RWPE2 (cell line): ENCODE data around the gene SYN1.
A peak's percentile ranks its signal among the peaks of the same experiment; 100 is the strongest.

Source experiments
- ATAC-seq: fragments of 200-7000 bp; cut with Tn5 transposase; 3 replicates; pipeline ENCODE4 v1.9.1; 2021; ENCODE audit warnings: low read depth
- DNase-seq: peaks from one replicate; pipeline ENCODE4 v3.0.0-alpha.2; 2020; ENCODE audit warnings: low spot score
- H3K27ac ChIP-seq: fragments of 450-650 bp; 2 replicates; pipeline ENCODE4 v1.5.1; 2017; ENCODE audit warnings: mild to moderate bottlenecking; ENCODE audit not compliant: poor library complexity, severe bottlenecking
- H3K27me3 ChIP-seq: fragments of 250-450 bp; sonication (Bioruptor Pico); 2 replicates; pipeline ENCODE4 v1.5.1; 2021; ENCODE audit warnings: mild to moderate bottlenecking, moderate library complexity; ENCODE audit not compliant: insufficient read depth, poor library complexity, severe bottlenecking
- H3K36me3 ChIP-seq: fragments of 250-450 bp; sonication (Bioruptor Pico); 2 replicates; pipeline ENCODE4 v1.5.1; 2020; ENCODE audit warnings: low read depth, mild to moderate bottlenecking, moderate library complexity
- H3K4me1 ChIP-seq: fragments of 250-450 bp; sonication (Bioruptor Pico); 2 replicates; pipeline ENCODE4 v1.5.1; 2021; ENCODE audit warnings: mild to moderate bottlenecking, moderate library complexity; ENCODE audit not compliant: insufficient read depth, poor library complexity, severe bottlenecking
- H3K4me3 ChIP-seq: fragments of 250-450 bp; sonication (Bioruptor Pico); 2 replicates; pipeline ENCODE4 v1.5.1; 2021; ENCODE audit warnings: mild to moderate bottlenecking, moderate library complexity; ENCODE audit not compliant: severe bottlenecking
- H3K9me3 ChIP-seq: fragments of 250-450 bp; sonication (Bioruptor Pico); 2 replicates; pipeline ENCODE4 v1.5.1; 2021; ENCODE audit warnings: mild to moderate bottlenecking, moderate library complexity; ENCODE audit not compliant: severe bottlenecking
- TF ChIP-seq, protein P1 (sequence below): fragments of 450-650 bp; IDR thresholded peaks from one replicate; pipeline ENCODE4 v1.5.1; 2017; ENCODE audit warnings: mild to moderate bottlenecking, moderate library complexity; ENCODE audit not compliant: poor library complexity, severe bottlenecking

The SYN1 gene

DNA sequence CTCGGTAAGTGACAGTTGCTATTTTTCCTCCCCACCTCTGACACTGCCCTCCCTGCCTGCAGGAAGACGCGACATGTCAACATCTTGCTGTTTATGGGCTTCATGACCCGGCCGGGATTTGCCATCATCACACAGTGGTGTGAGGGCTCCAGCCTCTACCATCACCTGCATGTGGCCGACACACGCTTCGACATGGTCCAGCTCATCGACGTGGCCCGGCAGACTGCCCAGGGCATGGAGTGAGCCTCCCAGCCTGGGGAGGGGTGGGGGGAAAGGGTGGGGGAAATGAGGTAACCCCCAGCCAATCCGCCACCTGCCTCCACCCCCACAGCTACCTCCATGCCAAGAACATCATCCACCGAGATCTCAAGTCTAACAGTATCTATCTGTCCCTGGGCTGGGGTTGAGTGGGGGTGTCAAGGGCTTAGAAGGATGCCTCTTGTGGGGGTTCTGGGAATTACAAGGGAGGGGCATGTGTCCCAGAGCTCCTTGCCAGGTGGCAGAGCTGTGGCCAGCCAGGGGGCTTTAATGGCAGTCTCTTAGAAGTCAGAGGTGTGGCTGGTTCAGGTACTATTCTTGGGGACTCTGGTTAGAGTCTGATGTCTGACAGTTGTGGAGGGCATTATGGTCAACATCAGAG, 50.9 kb downstream of the SYN1 start:
- no peak overlapping the region for H3K4me3 ChIP-seq
- peaks cover 63% of the 10 kb centered on the region for H3K36me3 ChIP-seq
- peaks cover 14% of the 10 kb centered on the region for H3K4me1 ChIP-seq
- H3K27ac ChIP-seq, result no peak overlapping the region
- H3K27me3 ChIP-seq, result no peaks in the 10 kb centered on the region
- TF ChIP-seq, protein P1, sequence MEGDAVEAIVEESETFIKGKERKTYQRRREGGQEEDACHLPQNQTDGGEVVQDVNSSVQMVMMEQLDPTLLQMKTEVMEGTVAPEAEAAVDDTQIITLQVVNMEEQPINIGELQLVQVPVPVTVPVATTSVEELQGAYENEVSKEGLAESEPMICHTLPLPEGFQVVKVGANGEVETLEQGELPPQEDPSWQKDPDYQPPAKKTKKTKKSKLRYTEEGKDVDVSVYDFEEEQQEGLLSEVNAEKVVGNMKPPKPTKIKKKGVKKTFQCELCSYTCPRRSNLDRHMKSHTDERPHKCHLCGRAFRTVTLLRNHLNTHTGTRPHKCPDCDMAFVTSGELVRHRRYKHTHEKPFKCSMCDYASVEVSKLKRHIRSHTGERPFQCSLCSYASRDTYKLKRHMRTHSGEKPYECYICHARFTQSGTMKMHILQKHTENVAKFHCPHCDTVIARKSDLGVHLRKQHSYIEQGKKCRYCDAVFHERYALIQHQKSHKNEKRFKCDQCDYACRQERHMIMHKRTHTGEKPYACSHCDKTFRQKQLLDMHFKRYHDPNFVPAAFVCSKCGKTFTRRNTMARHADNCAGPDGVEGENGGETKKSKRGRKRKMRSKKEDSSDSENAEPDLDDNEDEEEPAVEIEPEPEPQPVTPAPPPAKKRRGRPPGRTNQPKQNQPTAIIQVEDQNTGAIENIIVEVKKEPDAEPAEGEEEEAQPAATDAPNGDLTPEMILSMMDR, result peak; percentile 26
- ATAC-seq (no peak), DNase-seq (no peak)
- no peaks in the 10 kb centered on the region for H3K9me3 ChIP-seq

DNA sequence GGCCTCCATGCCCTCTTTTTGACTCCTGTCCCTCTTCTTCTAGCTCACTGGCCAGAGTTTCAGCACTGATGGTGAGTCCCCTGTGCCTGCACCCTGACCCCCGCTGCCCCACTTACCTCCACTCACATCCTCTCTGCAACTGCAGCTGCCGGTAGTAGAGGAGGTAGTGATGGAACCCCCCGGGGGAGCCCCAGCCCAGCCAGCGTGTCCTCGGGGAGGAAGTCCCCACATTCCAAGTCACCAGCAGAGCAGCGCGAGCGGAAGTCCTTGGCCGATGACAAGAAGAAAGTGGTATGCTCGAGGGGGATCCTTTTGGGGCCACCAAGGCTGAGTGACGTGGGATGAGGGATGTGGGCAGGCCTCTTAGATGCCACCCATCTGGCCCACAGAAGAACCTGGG, 52.8 kb downstream of the SYN1 start:
- DNase-seq, result no peak
- H3K9me3 ChIP-seq, result no peaks in the 10 kb centered on the region
- no peaks in the 10 kb centered on the region for H3K27me3 ChIP-seq
- no peak for ATAC-seq
- no peak overlapping the region for H3K27ac ChIP-seq
- peaks cover 73% of the 10 kb centered on the region for H3K36me3 ChIP-seq
- H3K4me1 ChIP-seq, result peaks cover 12% of the 10 kb centered on the region
- H3K4me3 ChIP-seq, result no peak overlapping the region
- TF ChIP-seq, protein P1, result no peak

DNA sequence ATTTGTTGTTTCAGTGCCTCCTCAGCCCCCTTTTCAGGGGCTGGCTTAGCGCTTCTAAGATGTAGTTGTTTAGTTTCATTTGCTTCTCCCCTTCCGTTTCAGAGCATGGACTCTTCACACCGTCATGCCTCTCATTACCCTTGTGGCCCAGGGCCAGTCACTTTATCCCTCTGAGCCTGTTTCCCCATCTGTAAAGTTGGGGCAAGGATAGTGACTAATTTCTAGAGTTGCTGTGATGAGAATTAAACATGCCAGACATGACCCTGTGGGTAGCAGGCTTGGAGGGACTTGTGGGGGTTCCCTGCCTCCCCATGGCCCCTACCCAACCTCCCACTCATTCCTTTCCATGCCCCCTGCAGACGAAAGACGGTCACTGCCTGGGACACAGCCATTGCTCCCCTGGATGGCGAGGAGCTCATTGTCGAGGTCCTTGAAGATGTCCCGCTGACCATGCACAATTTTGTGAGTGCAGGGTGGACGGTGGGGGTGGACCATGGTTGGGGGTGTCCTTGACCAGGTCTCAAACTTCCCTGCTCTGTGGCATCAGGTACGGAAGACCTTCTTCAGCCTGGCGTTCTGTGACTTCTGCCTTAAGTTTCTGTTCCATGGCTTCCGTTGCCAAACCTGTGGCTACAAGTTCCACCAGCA, 55.1 kb downstream of the SYN1 start:
- H3K9me3 ChIP-seq, result no peaks in the 10 kb centered on the region
- ATAC-seq, result no peak
- peaks cover 12% of the 10 kb centered on the region for H3K4me1 ChIP-seq
- no peaks in the 10 kb centered on the region for H3K27me3 ChIP-seq
- no peak overlapping the region for H3K4me3 ChIP-seq
- peaks cover 64% of the 10 kb centered on the region for H3K36me3 ChIP-seq
- TF ChIP-seq, protein P1, result no peak
- DNase-seq, result no peak
- H3K27ac ChIP-seq, result peak overlapping the region; percentile 58

DNA sequence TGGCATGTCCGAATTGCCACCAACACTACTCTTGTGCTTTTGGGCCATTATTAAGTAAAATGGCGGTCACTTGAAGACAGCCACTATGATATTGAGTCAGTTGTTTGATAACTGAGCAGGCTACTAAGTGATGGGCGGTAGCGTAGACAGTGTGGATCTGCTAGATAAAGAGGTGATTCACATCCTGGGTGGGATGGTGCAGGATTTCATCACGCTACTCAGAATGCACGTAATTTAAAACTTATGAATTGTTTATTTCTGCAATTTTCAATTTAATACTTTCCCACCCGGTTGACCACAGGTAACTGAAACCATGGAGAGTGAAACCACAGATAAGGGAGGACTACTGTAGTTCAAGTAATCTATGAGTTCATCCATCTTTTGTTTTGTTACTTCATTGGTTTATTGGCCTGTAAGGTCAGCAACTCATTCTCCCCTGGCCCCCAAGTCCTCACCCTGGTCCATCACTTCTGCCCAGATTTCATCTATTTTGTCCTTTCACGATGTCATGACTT, 55.8 kb downstream of the SYN1 start:
- peaks cover 12% of the 10 kb centered on the region for H3K4me1 ChIP-seq
- TF ChIP-seq, protein P1, result no peak
- peaks cover 60% of the 10 kb centered on the region for H3K36me3 ChIP-seq
- DNase-seq (no peak), ATAC-seq (peak; percentile 48; the same call in 2 of the 3 replicates)
- H3K27ac ChIP-seq, result peak overlapping the region; percentile 58
- no peak overlapping the region for H3K4me3 ChIP-seq
- H3K27me3 ChIP-seq, result no peaks in the 10 kb centered on the region
- no peaks in the 10 kb centered on the region for H3K9me3 ChIP-seq
